GM19455 (cell line): Measurements from ENCODE around the gene TSHZ2.

Experiments used
- ATAC-seq: cut with Tn5 transposase; IDR thresholded peaks from one replicate; pipeline ENCODE4 v1.9.1; 2021; ENCODE audit not compliant: unreplicated experiment

TSHZ2 gene

DNA sequence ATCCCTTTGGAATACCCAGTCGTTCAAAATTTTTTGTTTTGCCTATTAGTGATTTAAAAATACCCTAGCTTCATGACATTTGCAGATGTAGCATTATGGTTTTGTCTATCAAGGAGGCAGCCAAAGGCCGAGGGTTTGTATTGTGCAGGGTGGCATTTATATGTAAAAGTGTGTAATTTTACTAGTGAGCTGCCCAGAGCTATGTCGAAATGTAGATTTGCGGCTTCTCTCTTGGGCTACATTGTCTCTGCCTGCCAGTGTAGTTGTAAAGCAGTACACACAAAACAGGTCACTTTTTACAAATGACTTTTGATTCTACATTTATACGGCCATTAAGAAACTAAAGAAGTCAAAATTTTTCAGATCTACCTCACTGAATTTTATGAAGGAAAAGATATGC lies 87.7 kb downstream of the TSHZ2 start:
- no peak for ATAC-seq

DNA sequence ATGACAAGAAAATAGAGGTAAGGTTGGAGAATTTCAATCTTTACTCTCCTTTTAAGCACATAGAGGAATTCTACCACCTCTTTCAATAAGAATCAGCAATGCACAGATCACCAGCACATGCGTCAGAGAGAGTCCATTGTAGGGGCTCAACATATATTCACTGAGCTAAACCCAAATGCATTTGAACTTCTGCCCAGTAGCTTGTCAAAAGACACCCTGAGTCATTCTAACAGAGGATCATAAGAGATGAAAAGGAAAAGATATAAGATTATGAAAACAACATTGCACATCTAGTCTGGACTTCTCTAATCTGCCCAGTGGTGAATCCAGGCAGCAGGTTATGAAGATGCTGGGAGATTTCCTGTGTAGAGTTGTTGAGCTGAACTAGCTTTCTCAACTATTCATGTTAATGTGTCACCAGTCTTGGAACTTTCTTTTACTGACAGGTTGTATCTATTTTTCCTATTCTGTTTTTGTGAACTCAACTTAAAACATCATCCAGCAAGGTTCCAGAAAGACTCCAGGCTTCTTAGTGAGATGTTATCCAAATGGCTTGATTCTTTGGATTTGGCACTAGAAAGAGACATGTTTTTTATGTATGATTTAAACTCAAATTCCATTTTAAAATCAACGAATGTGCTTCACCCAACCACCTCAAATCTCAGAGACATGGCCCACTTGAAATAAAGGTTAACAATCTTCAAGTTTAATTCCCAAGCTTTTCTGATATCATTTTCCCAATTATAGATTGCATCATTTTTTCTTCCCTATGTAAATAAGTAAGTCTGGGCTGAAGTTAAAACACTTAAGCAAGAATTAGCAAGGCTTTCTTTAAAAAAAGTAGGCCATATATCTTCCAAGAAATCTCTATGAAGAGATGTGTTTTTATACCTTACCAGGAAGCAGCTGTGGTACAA lies 89.3 kb downstream of the TSHZ2 start:
- ATAC-seq = no peak

DNA sequence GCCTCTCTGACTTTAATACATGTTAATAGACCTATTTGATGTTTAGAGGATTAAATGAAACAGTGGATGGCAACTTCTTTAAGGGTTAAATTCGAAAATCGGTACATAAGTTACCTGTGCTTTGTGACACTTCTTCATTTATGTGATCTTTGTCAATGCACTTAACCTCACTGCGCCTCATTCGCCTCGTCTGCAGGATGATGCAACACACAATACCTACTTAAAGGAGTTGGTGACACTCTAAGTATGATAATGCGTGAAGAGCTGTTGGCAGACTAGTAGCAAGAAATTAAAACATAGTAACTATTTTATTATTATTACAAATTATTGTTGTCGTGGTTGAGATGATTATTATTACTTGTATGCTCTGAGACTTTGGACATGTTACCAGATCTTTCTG lies 92.8 kb downstream of the TSHZ2 start:
- no peak for ATAC-seq

DNA sequence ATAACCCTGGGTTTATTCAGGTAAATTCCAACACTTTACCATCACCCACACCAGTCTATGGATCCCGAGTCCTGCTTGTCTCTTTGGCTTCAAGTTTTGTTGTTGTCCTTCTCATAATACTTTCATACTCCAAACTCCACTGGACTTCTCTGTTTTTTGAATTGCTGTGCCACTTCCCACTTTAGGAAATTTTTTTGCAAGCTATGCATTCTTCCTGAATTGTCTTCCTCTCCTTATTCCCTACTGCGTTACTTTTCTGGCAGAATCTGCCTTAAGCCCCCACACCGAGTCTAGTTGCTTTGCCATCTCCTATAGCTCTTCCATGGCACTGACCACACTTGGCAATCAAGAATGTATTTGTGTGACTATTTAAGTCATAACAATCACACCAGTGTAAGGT lies 96.1 kb downstream of the TSHZ2 start:
- no peak for ATAC-seq

GRCh38 chr20:53069132-53069531 lies 97.0 kb downstream of the TSHZ2 start:
- no peak for ATAC-seq

DNA sequence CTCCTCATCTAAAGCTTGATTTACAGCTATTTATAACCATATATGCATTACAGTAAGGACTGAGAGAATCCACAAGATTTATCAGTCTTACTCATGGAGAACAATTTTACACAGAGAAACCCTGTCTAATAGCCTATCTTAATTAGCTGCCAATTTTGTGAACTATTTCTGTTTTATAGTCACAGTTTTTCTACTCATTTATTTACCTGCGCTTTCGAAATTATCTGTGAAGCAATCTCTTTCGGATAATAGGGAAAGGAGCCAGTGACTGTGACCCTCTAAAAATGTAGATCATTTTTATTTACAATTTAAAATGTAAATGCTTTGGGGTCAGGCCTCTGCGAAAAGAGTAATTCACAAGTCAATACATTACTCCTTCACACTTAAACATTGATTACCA lies 98.1 kb downstream of the TSHZ2 start:
- no peak for ATAC-seq

- ATAC-seq = no peak
These were observed 98.7 kb downstream of the TSHZ2 start for GRCh38 chr20:53070706-53071392.

- no peak for ATAC-seq
These were observed 99.7 kb downstream of the TSHZ2 start for GRCh38 chr20:53071833-53072232.

DNA sequence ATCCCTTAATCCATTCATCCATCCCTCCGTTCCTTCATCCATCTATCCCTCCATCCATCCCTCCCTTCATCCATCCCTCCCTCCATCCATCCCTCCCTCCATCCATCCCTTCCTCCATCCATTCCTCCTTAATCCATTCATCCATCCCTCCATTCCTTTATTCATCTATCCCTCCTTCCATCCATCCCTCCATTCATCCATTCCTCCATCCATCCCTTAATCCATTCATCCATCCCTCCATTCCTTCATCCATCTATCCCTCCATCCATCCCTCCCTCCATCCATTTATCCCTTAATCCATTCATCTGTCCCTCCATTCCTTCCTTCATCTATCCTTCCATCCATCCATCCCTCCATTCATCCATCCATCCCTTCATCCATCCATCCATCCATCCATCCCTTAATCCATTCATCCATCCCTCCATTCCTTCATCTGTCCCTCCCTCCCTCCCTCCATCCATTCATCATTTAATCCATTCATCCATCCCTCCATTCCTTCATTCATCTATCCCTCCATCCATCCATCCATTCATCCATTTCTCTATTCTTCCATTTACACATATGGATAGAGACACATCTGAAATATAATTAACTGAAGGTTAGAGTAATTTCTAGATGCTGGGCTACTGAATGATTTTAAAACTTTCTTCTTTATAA lies 100.9 kb downstream of the TSHZ2 start:
- ATAC-seq = no peak

DNA sequence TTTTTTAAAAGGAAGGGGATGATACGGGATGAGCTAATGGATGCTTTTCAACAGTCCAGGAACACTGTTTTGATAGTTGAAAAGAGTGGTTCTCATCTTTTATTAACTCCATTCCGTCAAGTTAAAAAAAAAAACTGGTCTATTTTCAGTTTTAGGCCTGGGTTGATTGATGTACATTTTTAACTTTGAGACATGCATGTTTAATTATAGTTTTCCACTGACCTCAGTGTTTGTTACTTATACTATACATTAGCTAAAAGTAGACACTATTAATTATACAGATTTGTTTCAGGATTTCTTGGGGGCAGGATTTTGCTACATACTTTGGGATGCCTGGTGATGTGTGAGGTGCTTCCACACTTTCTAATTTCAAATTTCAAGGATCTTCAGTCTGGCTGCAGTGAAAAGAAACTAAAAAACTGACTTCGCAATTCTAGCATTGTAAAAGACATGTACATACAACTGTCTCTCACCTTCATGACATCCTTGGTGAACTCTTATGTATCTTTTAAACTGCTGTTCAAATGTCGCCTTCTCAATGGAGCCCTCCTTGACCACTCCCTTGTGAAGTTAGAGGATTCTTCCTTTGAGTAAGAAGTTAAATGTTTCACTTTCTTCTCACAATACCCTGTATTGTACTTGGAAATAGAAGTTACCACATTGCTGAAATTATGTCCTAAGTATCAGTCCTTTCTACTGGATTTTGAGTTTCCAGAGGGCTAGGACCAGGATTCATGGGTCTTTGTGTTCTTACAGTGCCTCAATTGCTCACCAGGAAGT lies 101.7 kb downstream of the TSHZ2 start:
- ATAC-seq = no peak

DNA sequence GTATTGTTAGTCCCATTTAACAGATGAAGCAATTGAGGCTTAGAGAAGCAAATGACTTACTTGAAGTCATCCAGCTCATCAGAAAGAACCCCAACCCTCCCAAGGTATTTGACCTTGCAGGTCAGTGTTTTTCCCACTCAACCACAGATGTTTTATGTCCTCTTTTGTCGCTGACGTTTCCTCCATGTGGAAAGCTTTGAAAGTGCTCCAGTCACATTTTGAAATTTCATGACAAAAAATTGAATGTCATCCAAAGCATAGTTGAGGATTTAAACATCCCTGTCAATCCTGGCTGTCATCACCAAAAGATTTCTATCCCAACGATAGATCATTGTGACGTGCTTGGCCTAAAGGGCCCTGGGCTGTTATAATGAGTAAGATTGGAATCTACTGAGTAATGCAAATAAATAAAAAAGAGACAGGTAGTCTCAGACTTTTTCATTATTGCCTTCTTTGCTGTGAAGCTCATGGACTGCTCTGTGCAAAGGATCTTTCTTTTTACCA lies 102.7 kb downstream of the TSHZ2 start:
- ATAC-seq = no peak

- ATAC-seq = no peak
These were observed 104.5 kb downstream of the TSHZ2 start for GRCh38 chr20:53076668-53077067.

GRCh38 chr20:53077373-53078205 lies 105.4 kb downstream of the TSHZ2 start:
- no peak for ATAC-seq

GRCh38 chr20:53078761-53079160 lies 106.6 kb downstream of the TSHZ2 start:
- no peak for ATAC-seq

GRCh38 chr20:53079261-53079691 lies 107.1 kb downstream of the TSHZ2 start:
- ATAC-seq = no peak

DNA sequence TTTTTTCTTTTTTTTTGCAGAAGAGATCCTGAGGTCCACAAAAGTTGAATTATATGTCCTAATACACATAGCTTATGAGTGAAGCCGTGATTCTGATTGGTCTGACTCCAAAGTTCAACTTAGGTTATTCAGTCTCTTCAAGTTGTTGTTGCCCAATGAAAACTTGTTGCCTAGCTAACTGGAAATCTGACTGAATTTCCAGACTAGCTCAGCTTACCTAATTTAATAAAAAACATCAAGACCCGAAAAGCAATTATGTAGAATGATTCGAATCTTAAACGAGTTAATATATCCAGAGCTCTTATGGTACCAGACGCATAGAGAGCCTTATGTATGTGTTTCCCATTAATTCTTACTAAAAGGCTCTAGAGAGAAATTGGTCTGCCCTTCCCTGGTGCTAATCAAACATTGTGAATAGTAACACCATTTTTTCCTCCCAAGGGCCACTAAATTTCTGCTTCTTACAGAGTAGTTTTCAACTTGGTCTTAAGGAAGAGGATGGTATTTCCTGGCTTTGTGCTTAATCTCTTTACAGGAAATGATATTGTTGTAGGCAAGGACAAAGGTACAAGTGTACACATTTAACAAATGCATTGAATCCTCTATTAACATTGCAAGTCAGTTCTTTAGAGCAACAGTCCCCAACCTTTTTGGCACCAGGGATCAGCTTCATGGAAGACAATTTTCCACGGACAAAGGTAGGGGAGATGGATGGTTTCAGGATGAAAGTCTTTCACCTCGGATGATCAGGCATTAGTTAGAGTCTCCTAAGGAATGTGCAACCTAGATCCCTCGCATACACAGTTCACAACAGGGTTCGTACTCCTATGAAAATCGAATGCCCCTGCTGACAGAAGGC lies 107.9 kb downstream of the TSHZ2 start:
- no peak for ATAC-seq

DNA sequence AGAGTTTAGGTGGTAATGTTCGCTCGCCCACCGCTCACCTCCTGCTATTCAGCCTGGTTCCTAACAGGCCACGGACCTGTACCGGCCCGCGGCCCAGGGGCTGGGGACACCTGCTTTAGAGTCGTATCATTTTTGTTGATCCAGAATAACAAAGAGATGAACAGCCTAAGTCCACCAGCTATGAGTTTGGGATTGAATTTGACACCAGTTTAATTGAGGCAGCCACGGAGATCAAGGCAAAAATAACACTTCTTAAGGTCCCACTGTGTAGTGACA lies 108.5 kb downstream of the TSHZ2 start:
- ATAC-seq = no peak

GRCh38 chr20:53080969-53081871 lies 109.1 kb downstream of the TSHZ2 start:
- no peak for ATAC-seq
